Kidney (tissue), 14 donors: ENCODE results near the gene RPL39. TPM values are rescaled to one million over a fixed set of nuclear protein-coding genes. Genes with fewer than 3 reads are reported as not detected.
A peak's percentile ranks its signal among the peaks of the same experiment; 100 is the strongest.

Experiments used
- DNase-seq, 5 donors: peaks; one replicate each; pipeline ENCODE4 v3.0.0-alpha.2; 2013 to 2020
- FAIRE-seq: peaks from 2 replicates; lab custom pipeline; 2012; peaks lifted over from hg19 to GRCh38; lab: Jason Lieb, UNC
- H3K27ac ChIP-seq, 2 donors: one replicate each; pipeline ENCODE4 v1.7.0; 2013; ENCODE audit warnings: low read depth in 2 of 2, low read length in 2 of 2, inconsistent platforms in 1 of 2
- H3K27me3 ChIP-seq: one replicate; pipeline ENCODE4 v1.7.1; 2013; ENCODE audit warnings: low read length, inconsistent platforms; ENCODE audit not compliant: control insufficient read depth, insufficient read depth
- H3K36me3 ChIP-seq, 3 donors: one replicate each; pipeline versions ENCODE4 v1.7.0 to v1.7.1; 2013; ENCODE audit warnings: low read length in 3 of 3, control low read depth in 1 of 3, inconsistent platforms in 1 of 3; ENCODE audit not compliant: insufficient read depth in 3 of 3, control insufficient read depth in 2 of 3
- H3K4me1 ChIP-seq, 3 donors: one replicate each; pipeline versions ENCODE4 v1.7.0 to v1.7.1; 2013; ENCODE audit warnings: low read length in 3 of 3, inconsistent platforms in 1 of 3, low read depth in 1 of 3; ENCODE audit not compliant: control insufficient read depth in 2 of 3, insufficient read depth in 2 of 3
- H3K4me3 ChIP-seq, 3 donors: one replicate each; pipeline versions ENCODE4 v1.7.0 to v1.8.1; 2013; ENCODE audit warnings: low read length in 3 of 3, control low read depth in 1 of 3, inconsistent platforms in 1 of 3
- H3K9ac ChIP-seq, 3 donors: one replicate each; pipeline versions ENCODE4 v1.7.0 to v1.7.1; 2013; ENCODE audit warnings: low read length in 3 of 3, control low read depth in 1 of 3, inconsistent platforms in 1 of 3
- H3K9me3 ChIP-seq, 3 donors: one replicate each; pipeline versions ENCODE4 v1.7.0 to v1.7.1; 2013; ENCODE audit warnings: low read length in 3 of 3, control low read depth in 1 of 3, inconsistent platforms in 1 of 3; ENCODE audit not compliant: control insufficient read depth in 2 of 3, insufficient read depth in 1 of 3
- intact Hi-C: fragments of 100-400 bp; cut with DNase I; formaldehyde crosslinking; loops from one replicate; pipeline ENCODE4 v1.11.1; 2022
- polyA plus RNA-seq: library from polyadenylated mRNA; stranded (reverse); fragments of 350-450 nt; fragmentation: Illumina TruSeq; extraction: RNeasy Lipid Tissue Mini Kit (QIAGEN cat#74804); gene quantifications from one replicate; pipeline ENCODE4 v1.2.3, GENCODE V29; 2014; ENCODE audit warnings: low read depth, low replicate concordance; ENCODE audit not compliant: insufficient read depth
- total RNA-seq: library from RNA; stranded (reverse); fragmentation: NEBNext Ultra II Directional; extraction: Animal tissue kit (Norgen Biotek cat#: 25700); gene quantifications from one replicate; pipeline ENCODE4 v1.2.1, GENCODE V29; 2021
- TF ChIP-seq, protein P1 (sequence below): IDR thresholded peaks from 3 replicates; pipeline ENCODE4 v1.5.1; 2012; ENCODE audit warnings: mild to moderate bottlenecking, moderate library complexity, borderline replicate concordance; ENCODE audit not compliant: insufficient read depth; ENCODE audit errors: extremely low read depth
- donor health status: control.
- donor health status: control.
- donor health status: control.
- donor health status: control.
- donor health status: control.
- donor health status: DM: yes; HTN: yes; CAD: no.
- donor health status: Normal renal cell carcinoma (clear cell type).

Gene RPL39
- total and polyA plus RNA-seq, 2 donors from 2014 or later, result 1,212 to 2,663 TPM

- FAIRE-seq (no peak), DNase-seq (no peak)
- intact Hi-C loops, result no loop called here
- no peaks in the 10 kb centered on the region for H3K4me1 ChIP-seq
- no peak overlapping the region for H3K9ac ChIP-seq
- H3K36me3 ChIP-seq, result no peaks in the 10 kb centered on the region
- no peaks in the 10 kb centered on the region for H3K27me3 ChIP-seq
- H3K9me3 ChIP-seq, result no peaks in the 10 kb centered on the region
- H3K27ac ChIP-seq, result no peak overlapping the region
- H3K4me3 ChIP-seq, result no peak overlapping the region
- TF ChIP-seq, protein P1, sequence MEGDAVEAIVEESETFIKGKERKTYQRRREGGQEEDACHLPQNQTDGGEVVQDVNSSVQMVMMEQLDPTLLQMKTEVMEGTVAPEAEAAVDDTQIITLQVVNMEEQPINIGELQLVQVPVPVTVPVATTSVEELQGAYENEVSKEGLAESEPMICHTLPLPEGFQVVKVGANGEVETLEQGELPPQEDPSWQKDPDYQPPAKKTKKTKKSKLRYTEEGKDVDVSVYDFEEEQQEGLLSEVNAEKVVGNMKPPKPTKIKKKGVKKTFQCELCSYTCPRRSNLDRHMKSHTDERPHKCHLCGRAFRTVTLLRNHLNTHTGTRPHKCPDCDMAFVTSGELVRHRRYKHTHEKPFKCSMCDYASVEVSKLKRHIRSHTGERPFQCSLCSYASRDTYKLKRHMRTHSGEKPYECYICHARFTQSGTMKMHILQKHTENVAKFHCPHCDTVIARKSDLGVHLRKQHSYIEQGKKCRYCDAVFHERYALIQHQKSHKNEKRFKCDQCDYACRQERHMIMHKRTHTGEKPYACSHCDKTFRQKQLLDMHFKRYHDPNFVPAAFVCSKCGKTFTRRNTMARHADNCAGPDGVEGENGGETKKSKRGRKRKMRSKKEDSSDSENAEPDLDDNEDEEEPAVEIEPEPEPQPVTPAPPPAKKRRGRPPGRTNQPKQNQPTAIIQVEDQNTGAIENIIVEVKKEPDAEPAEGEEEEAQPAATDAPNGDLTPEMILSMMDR, result no peak
Observed at GRCh38 chrX:119759248-119759766, 32.1 kb downstream of the RPL39 start.

- H3K9ac ChIP-seq, result no peak overlapping the region
- DNase-seq (peak in 2 of 5 donors; percentile 19 to 75), FAIRE-seq (no peak)
- no peak overlapping the region for H3K27ac ChIP-seq
- H3K4me3 ChIP-seq, result peak overlapping the region in 1 of 3 donors; percentile 44
- H3K4me1 ChIP-seq, result no peaks in the 10 kb centered on the region
- intact Hi-C loops, result no loop called here
- TF ChIP-seq, protein P1, result no peak
- H3K9me3 ChIP-seq, result no peaks in the 10 kb centered on the region
- no peaks in the 10 kb centered on the region for H3K27me3 ChIP-seq
- H3K36me3 ChIP-seq, result no peaks in the 10 kb centered on the region
Observed at GRCh38 chrX:119758731-119759247, 32.6 kb downstream of the RPL39 start.

DNA sequence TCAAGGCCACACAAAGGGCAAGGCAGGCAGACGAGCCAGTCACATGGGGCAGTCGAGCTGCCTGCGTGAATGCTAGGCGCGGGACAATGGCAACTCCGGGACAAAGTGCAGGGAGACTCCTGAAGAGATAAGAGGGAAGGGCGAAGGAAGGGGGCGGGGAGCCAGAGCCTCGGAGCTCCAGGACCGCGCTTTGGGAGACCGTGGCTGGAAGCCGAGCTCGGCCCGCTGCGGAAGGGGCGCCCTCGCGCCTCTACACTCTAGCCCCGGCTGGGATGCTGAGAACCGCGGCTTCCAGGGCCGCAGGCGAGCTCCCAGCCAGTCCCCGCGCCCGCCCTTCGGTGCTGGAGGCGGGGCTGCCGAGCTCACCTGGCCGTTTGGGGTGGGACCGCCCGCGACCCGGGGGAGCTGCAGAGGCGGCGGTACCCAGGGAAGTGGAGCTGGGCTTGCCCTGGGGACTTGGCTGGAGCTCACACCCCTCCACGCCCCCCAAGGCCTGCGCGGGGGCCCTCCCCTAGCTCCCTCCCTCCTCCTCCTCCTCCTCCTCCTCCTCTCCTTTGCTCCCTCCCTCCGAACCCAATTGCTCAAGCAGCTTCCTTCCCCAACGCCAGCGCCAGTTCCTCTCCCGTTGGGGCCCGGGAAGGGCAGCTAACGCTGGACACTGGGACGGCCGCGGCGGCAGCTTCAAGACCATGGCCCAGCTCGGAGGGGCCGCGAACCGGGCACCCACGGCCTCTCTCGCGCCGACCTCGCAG, 33.3 kb downstream of the RPL39 start, which contains the start of gene SOWAHD:
SOWAHD (plus strand) TSS at position 610 of the 752 bp plus-strand sequence; CDS start at position 690, 80 bp downstream.
- intact Hi-C loops, result no loop called here
- no peaks in the 10 kb centered on the region for H3K9me3 ChIP-seq
- H3K4me3 ChIP-seq, result peak within 1 kb of the TSS in 1 of 3 donors; percentile 44
- H3K27ac ChIP-seq, result no peak within 1 kb of the TSS
- TF ChIP-seq, protein P1, result no peak
- H3K36me3 ChIP-seq, result no peaks in the 10 kb centered on the region
- FAIRE-seq (no peak), DNase-seq (peak; percentile 39 to 84 (median 49))
- no peaks in the 10 kb centered on the region for H3K27me3 ChIP-seq
- no peak within 1 kb of the TSS for H3K9ac ChIP-seq
- H3K4me1 ChIP-seq, result no peaks in the 10 kb centered on the region
